WERI-Rb-1 (cell line): ENCODE measurements around the gene VPS33A.

Source experiments
- DNase-seq: peaks from one replicate; pipeline ENCODE4 v3.0.0-alpha.2; 2020
- H3K27ac ChIP-seq: fragments of 250-450 bp; sonication (Bioruptor Pico); 2 replicates; pipeline ENCODE4 v1.5.1; 2020; ENCODE audit warnings: mild to moderate bottlenecking, moderate library complexity
- H3K27me3 ChIP-seq: fragments of 250-450 bp; sonication (Bioruptor Pico); 2 replicates; pipeline ENCODE4 v1.5.1; 2021; ENCODE audit warnings: mild to moderate bottlenecking, low read depth, moderate library complexity; ENCODE audit not compliant: insufficient read depth, severe bottlenecking
- H3K36me3 ChIP-seq: fragments of 250-450 bp; sonication (Bioruptor Pico); 2 replicates; pipeline ENCODE4 v1.5.1; 2020; ENCODE audit warnings: mild to moderate bottlenecking, moderate library complexity
- H3K4me3 ChIP-seq: 2 replicates; pipeline ENCODE4 v1.5.1; 2011; ENCODE audit warnings: low read depth, mild to moderate bottlenecking, control low read depth, low read length
- H3K9me3 ChIP-seq: fragments of 250-450 bp; sonication (Bioruptor Pico); 2 replicates; pipeline ENCODE4 v1.5.1; 2021; ENCODE audit warnings: mild to moderate bottlenecking, moderate library complexity; ENCODE audit not compliant: severe bottlenecking
- CTCF ChIP-seq: IDR thresholded peaks from 2 replicates; pipeline ENCODE4 v1.5.1; 2011; ENCODE audit warnings: low read depth, mild to moderate bottlenecking, control low read depth, inconsistent platforms, low read length

The VPS33A gene

GRCh38 chr12:122187466-122187865, 78.8 kb downstream of the VPS33A start:
- Histone ChIP-seq H3K27ac (no peak overlapping the region), H3K27me3 (no peaks in the 10 kb centered on the region), H3K9me3 (no peaks in the 10 kb centered on the region), H3K36me3 (no peaks in the 10 kb centered on the region), H3K4me3 (no peak overlapping the region)
- TF ChIP-seq CTCF, result no peak
- no peak for DNase-seq

DNA sequence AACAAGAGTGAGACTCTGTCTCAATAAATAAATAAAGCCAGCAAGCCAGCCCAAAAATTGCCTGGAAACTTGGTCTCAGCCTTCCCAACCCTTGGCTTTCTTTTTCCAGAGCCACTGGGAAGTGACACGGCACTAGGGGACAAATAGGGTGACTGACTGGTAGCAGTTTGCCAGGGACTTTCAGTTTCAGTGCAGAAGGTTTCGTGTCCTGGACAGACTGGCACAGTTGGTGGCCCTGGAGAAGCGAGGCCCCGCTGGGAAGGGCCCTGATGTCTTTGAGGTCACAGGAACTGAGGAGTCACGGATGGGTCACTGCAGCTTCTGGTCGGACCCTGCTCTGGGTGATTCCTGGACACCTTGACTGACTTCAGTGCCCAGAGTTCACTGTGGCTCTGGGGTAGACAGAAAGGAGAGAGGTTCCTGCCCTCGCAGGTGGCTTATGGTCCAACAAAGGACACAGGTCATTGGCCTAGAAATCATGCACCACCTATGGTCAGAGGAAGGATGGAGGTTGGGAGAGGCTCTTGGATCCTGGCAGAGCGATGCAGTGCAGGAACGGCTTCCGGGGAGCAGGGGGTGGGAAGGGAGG, 80.7 kb downstream of the VPS33A start:
- Histone ChIP-seq H3K27ac (no peak overlapping the region), H3K9me3 (no peaks in the 10 kb centered on the region), H3K27me3 (no peaks in the 10 kb centered on the region), H3K4me3 (no peak overlapping the region), H3K36me3 (no peaks in the 10 kb centered on the region)
- no peak for DNase-seq
- TF ChIP-seq CTCF, result no peak

DNA sequence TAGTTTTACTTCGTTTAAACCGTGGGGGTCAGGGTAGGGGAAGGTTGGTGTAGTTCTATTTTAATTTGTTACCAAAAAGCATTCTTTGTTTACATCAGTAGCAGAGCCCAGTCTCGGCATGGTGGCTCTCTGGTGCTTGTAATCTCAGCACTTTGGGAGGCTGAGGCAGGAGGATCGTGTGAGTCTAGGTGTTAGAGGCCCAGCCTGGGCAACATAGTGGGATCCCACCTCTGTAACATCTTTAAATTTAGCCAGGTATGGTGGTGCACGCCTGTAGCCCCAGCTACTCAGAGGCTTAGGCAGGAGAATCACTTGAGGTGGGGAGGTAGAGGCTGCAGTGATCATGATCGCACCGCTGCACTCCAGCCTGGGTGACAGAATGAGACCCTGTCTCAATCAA, 81.2 kb downstream of the VPS33A start:
- Histone ChIP-seq H3K36me3 (no peaks in the 10 kb centered on the region), H3K27me3 (no peaks in the 10 kb centered on the region), H3K27ac (no peak overlapping the region), H3K4me3 (no peak overlapping the region), H3K9me3 (no peaks in the 10 kb centered on the region)
- no peak for TF ChIP-seq CTCF
- no peak for DNase-seq

DNA sequence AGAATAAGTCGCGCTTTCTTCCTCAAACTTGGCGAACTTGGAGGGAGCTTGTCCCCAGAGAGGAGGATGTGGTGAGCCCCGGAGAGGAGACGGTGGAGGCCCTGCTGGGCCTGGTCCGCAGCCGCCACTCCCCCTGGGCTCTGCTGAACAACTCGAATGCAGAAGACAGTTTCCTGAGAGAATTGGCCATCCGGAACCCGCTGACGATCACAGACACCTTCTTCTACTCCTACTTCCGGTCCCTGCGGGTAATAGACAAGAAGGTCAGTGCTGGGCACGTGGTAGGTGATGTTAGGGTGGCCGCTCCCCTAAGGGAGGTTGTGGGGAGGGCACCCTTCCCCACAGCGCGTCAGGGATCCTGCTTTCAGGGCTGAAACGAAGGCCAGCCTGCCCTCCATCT, 81.8 kb downstream of the VPS33A start:
- H3K36me3 ChIP-seq, result no peaks in the 10 kb centered on the region
- H3K27ac ChIP-seq, result no peak overlapping the region
- no peaks in the 10 kb centered on the region for H3K27me3 ChIP-seq
- no peak for DNase-seq
- TF ChIP-seq CTCF, result no peak
- no peak overlapping the region for H3K4me3 ChIP-seq
- no peaks in the 10 kb centered on the region for H3K9me3 ChIP-seq

GRCh38 chr12:122183588-122183940, 82.7 kb downstream of the VPS33A start:
- H3K36me3 ChIP-seq, result no peaks in the 10 kb centered on the region
- no peak overlapping the region for H3K27ac ChIP-seq
- no peaks in the 10 kb centered on the region for H3K9me3 ChIP-seq
- no peak overlapping the region for H3K4me3 ChIP-seq
- no peak for DNase-seq
- no peak for TF ChIP-seq CTCF
- no peaks in the 10 kb centered on the region for H3K27me3 ChIP-seq

DNA sequence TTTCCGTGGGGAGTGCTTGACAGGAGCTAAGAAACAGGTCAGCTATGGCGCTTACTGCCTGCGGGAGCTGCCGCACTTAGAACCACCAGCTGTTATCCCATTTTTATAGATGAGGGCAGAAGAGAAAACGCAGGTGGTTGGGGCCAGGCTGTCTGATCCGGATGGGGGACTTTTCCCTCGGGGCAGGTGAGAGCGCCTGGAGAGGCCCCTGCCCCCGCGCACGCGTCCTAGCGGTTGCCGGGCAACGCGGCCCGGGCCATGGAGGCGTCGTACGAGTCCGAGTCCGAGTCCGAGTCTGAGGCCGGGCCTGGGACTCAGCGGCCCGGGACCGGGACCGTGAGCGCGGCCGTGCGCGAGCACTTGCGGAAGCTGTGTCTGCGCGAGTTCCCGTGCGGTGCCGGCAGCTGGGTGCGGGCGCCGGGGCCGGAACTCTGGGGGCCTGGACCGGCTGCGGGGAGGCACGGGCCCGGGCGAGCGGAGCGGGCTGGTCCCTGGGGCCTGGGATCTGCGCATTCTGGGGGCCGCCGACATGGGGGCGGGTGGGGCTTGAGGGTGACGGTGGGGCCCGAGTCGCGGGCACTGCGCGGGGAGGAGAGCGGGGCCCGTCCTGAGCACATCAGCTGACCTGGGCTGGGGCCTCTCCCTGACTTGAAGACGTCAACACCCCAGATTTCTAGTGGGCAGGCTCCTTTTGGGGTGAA, 83.3 kb downstream of the VPS33A start, which contains the start of gene LRRC43:
Gene LRRC43, plus strand, starts transcription at position 237 of the 701 bp plus-strand sequence. Its CDS starts 22 bp downstream, at position 259.
- TF ChIP-seq CTCF, result no peak
- H3K9me3 ChIP-seq, result no peaks in the 10 kb centered on the region
- H3K27me3 ChIP-seq, result no peaks in the 10 kb centered on the region
- H3K27ac ChIP-seq, result no peak within 1 kb of the TSS
- H3K36me3 ChIP-seq, result no peaks in the 10 kb centered on the region
- peak within 1 kb of the TSS; percentile 43 for H3K4me3 ChIP-seq
- peak; percentile 48 for DNase-seq
